Osteoblast (primary cell): Measurements from ENCODE around the gene EXD1. TPM values are rescaled to one million over a fixed set of nuclear protein-coding genes. Genes with fewer than 3 reads are reported as not detected.
"Not testable (repeated sequence)": the region's sequence is repeated elsewhere in the genome, so short reads cannot be mapped to it uniquely, and the experiment has no call there.

Source experiments
- DNase-seq: peaks from one replicate; pipeline ENCODE4 v3.0.0; 2011; ENCODE audit warnings: low spot score, mixed read lengths; ENCODE audit not compliant: insufficient read length; ENCODE audit errors: missing footprints
- H2AFZ ChIP-seq: 2 replicates; pipeline ENCODE4 v1.6.0; 2011; ENCODE audit warnings: mild to moderate bottlenecking, low read length
- H3K27ac ChIP-seq: 2 replicates; pipeline ENCODE4 v1.5.1; 2011; ENCODE audit warnings: mild to moderate bottlenecking, low read depth, low read length, moderate library complexity
- H3K27me3 ChIP-seq: 2 replicates; pipeline ENCODE4 v1.6.0; 2012; ENCODE audit warnings: mild to moderate bottlenecking, control low read depth, inconsistent platforms, low read length, moderate library complexity; ENCODE audit not compliant: insufficient read depth
- H3K36me3 ChIP-seq: 2 replicates; pipeline ENCODE4 v1.5.1; 2011; ENCODE audit warnings: mild to moderate bottlenecking, low read length, control low read depth, moderate library complexity; ENCODE audit not compliant: insufficient read depth
- H3K4me1 ChIP-seq: 2 replicates; pipeline ENCODE4 v1.5.1; 2011; ENCODE audit warnings: mild to moderate bottlenecking, low read length, control low read depth, moderate library complexity; ENCODE audit not compliant: insufficient read depth
- H3K4me2 ChIP-seq: 2 replicates; pipeline ENCODE4 v1.6.0; 2011; ENCODE audit warnings: mild to moderate bottlenecking, low read length; ENCODE audit not compliant: insufficient read depth
- H3K4me3 ChIP-seq: fragments of 200-600 bp; sonication (generic); 3 replicates; pipeline ENCODE4 v1.5.1; 2012; ENCODE audit warnings: mild to moderate bottlenecking, low read length, inconsistent platforms; ENCODE audit not compliant: insufficient read depth
- H3K79me2 ChIP-seq: 2 replicates; pipeline ENCODE4 v1.6.0; 2012; ENCODE audit warnings: mild to moderate bottlenecking, low read length, control low read depth, inconsistent platforms; ENCODE audit not compliant: insufficient read depth
- H3K9me3 ChIP-seq: 2 replicates; pipeline ENCODE4 v1.5.1; 2011; ENCODE audit warnings: low read depth, low read length, control low read depth
- H4K20me1 ChIP-seq: 2 replicates; pipeline ENCODE4 v1.6.0; 2012; ENCODE audit warnings: mild to moderate bottlenecking, low read length, control low read depth; ENCODE audit not compliant: insufficient read depth
- total RNA-seq: library from RNA; depleted of rRNA; stranded (reverse); fragments of >200 nt; gene quantifications from 2 replicates; pipeline ENCODE4 v1.2.3, GENCODE V29; 2012
- TF ChIP-seq, protein P1 (sequence below): IDR thresholded peaks from 2 replicates; pipeline ENCODE4 v1.5.1; 2011; ENCODE audit warnings: mild to moderate bottlenecking, low read depth, low read length, moderate library complexity; ENCODE audit errors: extremely low read depth

EXD1 gene
- total RNA-seq, 1 donor, result not detected

DNA sequence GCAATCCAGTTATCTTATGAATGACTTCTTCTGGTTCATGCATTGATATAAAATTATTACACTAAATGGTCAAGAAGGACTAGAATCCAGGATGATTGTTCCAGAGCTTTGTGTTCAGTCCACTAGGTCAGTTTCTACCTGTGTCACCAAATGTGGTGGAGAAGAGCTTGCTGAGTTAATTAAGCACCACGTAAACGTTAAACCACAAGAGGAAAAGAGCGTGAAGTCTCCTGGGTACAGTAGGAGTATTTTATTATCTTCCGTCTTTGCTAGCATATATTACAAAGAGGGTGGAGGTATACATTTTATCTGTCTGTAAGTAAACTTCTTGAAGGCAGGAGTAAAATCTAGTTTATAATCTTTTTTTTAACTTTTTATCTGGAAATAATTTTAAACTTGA, 24.0 kb upstream of the EXD1 start:
- no peaks in the 10 kb centered on the region for H3K9me3 ChIP-seq
- no peaks in the 10 kb centered on the region for H3K27me3 ChIP-seq
- peaks cover 3% of the 10 kb centered on the region for H4K20me1 ChIP-seq
- no peak overlapping the region for H3K4me3 ChIP-seq
- no peak overlapping the region for H3K4me2 ChIP-seq
- H3K79me2 ChIP-seq, result no peaks in the 10 kb centered on the region
- H3K27ac ChIP-seq, result no peak overlapping the region
- DNase-seq, result no peak
- H3K36me3 ChIP-seq, result peaks cover 9% of the 10 kb centered on the region
- peaks cover 19% of the 10 kb centered on the region for H3K4me1 ChIP-seq
- H2AFZ ChIP-seq, result no peak overlapping the region
- TF ChIP-seq, protein P1, sequence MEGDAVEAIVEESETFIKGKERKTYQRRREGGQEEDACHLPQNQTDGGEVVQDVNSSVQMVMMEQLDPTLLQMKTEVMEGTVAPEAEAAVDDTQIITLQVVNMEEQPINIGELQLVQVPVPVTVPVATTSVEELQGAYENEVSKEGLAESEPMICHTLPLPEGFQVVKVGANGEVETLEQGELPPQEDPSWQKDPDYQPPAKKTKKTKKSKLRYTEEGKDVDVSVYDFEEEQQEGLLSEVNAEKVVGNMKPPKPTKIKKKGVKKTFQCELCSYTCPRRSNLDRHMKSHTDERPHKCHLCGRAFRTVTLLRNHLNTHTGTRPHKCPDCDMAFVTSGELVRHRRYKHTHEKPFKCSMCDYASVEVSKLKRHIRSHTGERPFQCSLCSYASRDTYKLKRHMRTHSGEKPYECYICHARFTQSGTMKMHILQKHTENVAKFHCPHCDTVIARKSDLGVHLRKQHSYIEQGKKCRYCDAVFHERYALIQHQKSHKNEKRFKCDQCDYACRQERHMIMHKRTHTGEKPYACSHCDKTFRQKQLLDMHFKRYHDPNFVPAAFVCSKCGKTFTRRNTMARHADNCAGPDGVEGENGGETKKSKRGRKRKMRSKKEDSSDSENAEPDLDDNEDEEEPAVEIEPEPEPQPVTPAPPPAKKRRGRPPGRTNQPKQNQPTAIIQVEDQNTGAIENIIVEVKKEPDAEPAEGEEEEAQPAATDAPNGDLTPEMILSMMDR, result no peak

GRCh38 chr15:41251411-41251810, 20.9 kb upstream of the EXD1 start:
- Histone ChIP-seq H3K4me2 (no peak overlapping the region), H3K4me3 (no peak overlapping the region), H3K79me2 (no peaks in the 10 kb centered on the region), H3K27ac (no peak overlapping the region), H3K4me1 (peaks cover 7% of the 10 kb centered on the region), H4K20me1 (peaks cover 3% of the 10 kb centered on the region), H2AFZ (no peak overlapping the region), H3K27me3 (no peaks in the 10 kb centered on the region), H3K36me3 (peaks cover 6% of the 10 kb centered on the region), H3K9me3 (no peaks in the 10 kb centered on the region)
- TF ChIP-seq, protein P1, result no peak
- DNase-seq, result no peak

DNA sequence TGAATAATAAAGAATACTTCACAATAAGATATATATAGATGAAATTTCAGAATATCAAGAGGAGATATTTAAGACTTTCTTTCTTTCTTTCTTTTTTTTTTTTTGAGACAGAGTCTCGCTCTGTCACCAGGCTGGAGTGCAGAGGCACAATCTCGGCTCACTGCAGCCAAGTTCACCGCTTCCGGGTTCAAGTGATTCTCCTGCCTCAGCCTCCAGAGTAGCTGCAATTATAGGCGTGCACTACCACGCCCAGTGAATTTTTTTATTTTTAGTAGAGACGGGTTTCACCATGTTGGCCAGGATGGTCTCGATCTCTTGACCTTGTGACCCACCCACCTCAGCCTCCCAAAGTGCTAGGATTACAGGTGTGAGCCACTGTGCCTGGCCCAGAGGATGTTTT, 20.2 kb upstream of the EXD1 start:
- H3K79me2 ChIP-seq, H2AFZ ChIP-seq, H3K27me3 ChIP-seq, H3K9me3 ChIP-seq, H3K4me2 ChIP-seq, H4K20me1 ChIP-seq, H3K4me3 ChIP-seq, DNase-seq, H3K4me1 ChIP-seq, H3K36me3 ChIP-seq, H3K27ac ChIP-seq: not testable (repeated sequence)

GRCh38 chr15:41241221-41241964, 10.8 kb upstream of the EXD1 start:
- no peaks in the 10 kb centered on the region for H3K4me1 ChIP-seq
- DNase-seq, result peak; percentile 34
- peaks cover 22% of the 10 kb centered on the region for H3K79me2 ChIP-seq
- H3K27ac ChIP-seq, result no peak overlapping the region
- H3K9me3 ChIP-seq, result no peaks in the 10 kb centered on the region
- H4K20me1 ChIP-seq, result no peaks in the 10 kb centered on the region
- H3K27me3 ChIP-seq, result no peaks in the 10 kb centered on the region
- H3K36me3 ChIP-seq, result peaks cover 14% of the 10 kb centered on the region
- H3K4me3 ChIP-seq, result no peak overlapping the region
- no peak overlapping the region for H3K4me2 ChIP-seq
- no peak overlapping the region for H2AFZ ChIP-seq
- TF ChIP-seq, protein P1, result no peak
